ENCODE measurements around the gene TBX4.

- TF ChIP-seq CTCF (IDR thresholded peaks at IDR 0.05) (no peak), POLR2A (IDR thresholded peaks at IDR 0.05) (no peak)
Observed at GRCh38 chr17:61524319-61524718, 72.1 kb downstream of the TBX4 start.
